ENCODE results near the gene CYP17A1. TPM values are rescaled to one million over a fixed set of nuclear protein-coding genes. Genes with fewer than 3 reads are reported as not detected.
A peak's percentile ranks its signal among the peaks of the same experiment; 100 is the strongest.

The CYP17A1 gene
- total RNA-seq, 1 donor from 2014 or later, result 0.14 TPM

- H3K27ac Mint-ChIP-seq, result peak within 1 kb of the TSS; percentile 69
- peaks cover 17% of the 10 kb centered on the region for H3K4me1 Mint-ChIP-seq (ENCODE audit: unreplicated experiment)
- no peaks in the 10 kb centered on the region for H3K27me3 Mint-ChIP-seq
- no peaks in the 10 kb centered on the region for H3K9me3 Mint-ChIP-seq
- H3K36me3 Mint-ChIP-seq, result no peaks in the 10 kb centered on the region
- peak within 1 kb of the TSS; percentile 90 for H3K4me3 Mint-ChIP-seq
- DNase-seq (ENCODE audit: extremely low spot score, unreplicated experiment), result peak; percentile 80
- no peak for TF ChIP-seq CTCF (conservative IDR thresholded peaks at IDR 0.05)
Measured at GRCh38 chr10:102869258-102870198, 32.3 kb upstream of the CYP17A1 start, which contains the start of gene AS3MT. TSS of gene AS3MT (plus strand) at chr10:102869470. CDS start at chr10:102869593, 123 bp downstream.

- peaks cover 17% of the 10 kb centered on the region for H3K4me1 Mint-ChIP-seq (ENCODE audit: unreplicated experiment)
- H3K9me3 Mint-ChIP-seq, result no peaks in the 10 kb centered on the region
- H3K4me3 Mint-ChIP-seq, result peak overlapping the region; percentile 90
- DNase-seq (ENCODE audit: extremely low spot score, unreplicated experiment), result no peak
- H3K27ac Mint-ChIP-seq, result peak overlapping the region; percentile 47
- H3K36me3 Mint-ChIP-seq, result peaks cover 1% of the 10 kb centered on the region
- H3K27me3 Mint-ChIP-seq, result no peaks in the 10 kb centered on the region
- no peak for TF ChIP-seq CTCF (conservative IDR thresholded peaks at IDR 0.05)
Measured at GRCh38 chr10:102868911-102869257, 31.7 kb upstream of the CYP17A1 start.

- no peak overlapping the region for H3K27ac Mint-ChIP-seq
- H3K27me3 Mint-ChIP-seq, result no peaks in the 10 kb centered on the region
- peaks cover 6% of the 10 kb centered on the region for H3K36me3 Mint-ChIP-seq
- TF ChIP-seq CTCF (conservative IDR thresholded peaks at IDR 0.05), result no peak
- H3K4me3 Mint-ChIP-seq, result no peak overlapping the region
- DNase-seq (ENCODE audit: extremely low spot score, unreplicated experiment), result no peak
- no peaks in the 10 kb centered on the region for H3K9me3 Mint-ChIP-seq
- peaks cover 14% of the 10 kb centered on the region for H3K4me1 Mint-ChIP-seq (ENCODE audit: unreplicated experiment)
Measured at GRCh38 chr10:102865620-102866019, 28.4 kb upstream of the CYP17A1 start.

- Mint-ChIP-seq H3K4me1 (ENCODE audit: unreplicated experiment) (peaks cover under 1% of the 10 kb centered on the region), H3K9me3 (no peaks in the 10 kb centered on the region), H3K27me3 (no peaks in the 10 kb centered on the region), H3K4me3 (no peak overlapping the region), H3K36me3 (peaks cover 6% of the 10 kb centered on the region), H3K27ac (no peak overlapping the region)
- TF ChIP-seq CTCF (conservative IDR thresholded peaks at IDR 0.05), result no peak
- DNase-seq (ENCODE audit: extremely low spot score, unreplicated experiment), result no peak
Measured at GRCh38 chr10:102863660-102864059, 26.4 kb upstream of the CYP17A1 start.

- no peaks in the 10 kb centered on the region for H3K9me3 Mint-ChIP-seq
- no peak overlapping the region for H3K27ac Mint-ChIP-seq
- TF ChIP-seq CTCF (conservative IDR thresholded peaks at IDR 0.05), result no peak
- DNase-seq (ENCODE audit: extremely low spot score, unreplicated experiment), result no peak
- H3K4me1 Mint-ChIP-seq (ENCODE audit: unreplicated experiment), result peaks cover 11% of the 10 kb centered on the region
- H3K36me3 Mint-ChIP-seq, result peaks cover 6% of the 10 kb centered on the region
- H3K27me3 Mint-ChIP-seq, result no peaks in the 10 kb centered on the region
- no peak overlapping the region for H3K4me3 Mint-ChIP-seq
Measured at GRCh38 chr10:102859911-102860310, 22.7 kb upstream of the CYP17A1 start.

All from type B pancreatic cell (in vitro differentiated cells).